GM18502 (cell line): ENCODE measurements around the gene SH3RF3.

ENCODE experiments used
- ATAC-seq: cut with Tn5 transposase; IDR thresholded peaks from one replicate; pipeline ENCODE4 v1.9.1; 2021; ENCODE audit warnings: mild to moderate bottlenecking; ENCODE audit not compliant: unreplicated experiment, poor library complexity

SH3RF3 gene

GRCh38 chr2:109472974-109473373, 344.0 kb downstream of the SH3RF3 start:
- no peak for ATAC-seq

DNA sequence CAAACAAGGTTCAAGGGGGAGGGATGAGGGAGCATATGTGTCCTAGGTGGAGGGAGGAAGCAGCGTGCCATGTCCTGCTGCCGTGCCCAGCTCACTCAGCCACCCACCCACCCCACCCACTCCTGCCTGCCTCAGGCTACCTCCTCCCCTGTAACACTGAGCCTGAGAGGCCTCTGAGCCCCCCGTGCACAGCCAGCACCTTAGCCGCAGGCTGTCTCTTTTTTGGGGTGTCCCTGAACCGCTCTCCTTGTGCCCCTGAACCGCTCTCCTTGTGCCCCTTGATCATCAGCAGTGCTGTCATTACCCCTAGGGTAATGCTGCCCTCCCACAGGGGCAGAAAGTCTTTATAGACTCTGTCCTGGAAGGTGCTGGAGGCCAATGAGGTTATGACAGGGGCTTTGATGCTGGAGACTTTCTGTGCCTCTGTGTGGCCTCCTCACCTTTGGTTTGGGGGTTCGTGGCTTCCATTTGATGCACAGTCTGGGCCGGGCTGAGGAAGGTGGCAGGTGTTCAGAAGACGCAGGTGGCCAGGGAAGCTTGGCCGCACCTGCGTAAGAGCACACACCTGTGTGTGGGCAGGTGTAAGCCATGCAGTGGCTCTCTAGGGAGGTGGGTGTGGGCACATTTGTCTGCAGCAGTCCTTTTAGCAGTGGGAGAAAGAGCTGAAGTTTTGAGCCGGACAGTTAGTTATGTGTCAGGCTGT, 344.8 kb downstream of the SH3RF3 start:
- ATAC-seq = no peak

DNA sequence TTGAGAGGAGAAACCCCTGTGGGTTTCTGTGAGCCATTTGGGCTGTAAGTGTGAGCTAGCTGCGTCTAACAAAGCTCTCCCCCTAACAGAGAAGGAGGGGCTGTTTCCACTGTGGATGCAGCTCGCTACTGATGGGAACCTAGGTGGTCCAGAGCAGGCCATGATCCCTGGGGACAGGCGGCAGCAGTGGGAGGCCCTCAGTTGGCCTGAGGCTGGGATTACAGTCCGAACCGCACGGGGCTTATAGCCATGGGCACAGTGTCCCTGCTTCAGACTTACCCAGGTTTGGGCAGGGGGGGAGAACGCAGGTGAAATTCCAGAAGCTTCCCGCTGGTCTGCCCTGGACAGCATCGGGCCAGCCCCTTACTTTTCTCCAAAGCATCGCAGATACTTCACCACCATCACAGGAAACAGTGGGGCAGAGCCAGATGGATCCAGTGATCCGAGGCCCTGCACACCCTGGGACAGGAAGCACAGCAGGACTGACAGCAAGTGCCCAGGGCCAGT, 345.4 kb downstream of the SH3RF3 start:
- ATAC-seq = no peak

GRCh38 chr2:109475531-109476210, 346.7 kb downstream of the SH3RF3 start:
- ATAC-seq = no peak

DNA sequence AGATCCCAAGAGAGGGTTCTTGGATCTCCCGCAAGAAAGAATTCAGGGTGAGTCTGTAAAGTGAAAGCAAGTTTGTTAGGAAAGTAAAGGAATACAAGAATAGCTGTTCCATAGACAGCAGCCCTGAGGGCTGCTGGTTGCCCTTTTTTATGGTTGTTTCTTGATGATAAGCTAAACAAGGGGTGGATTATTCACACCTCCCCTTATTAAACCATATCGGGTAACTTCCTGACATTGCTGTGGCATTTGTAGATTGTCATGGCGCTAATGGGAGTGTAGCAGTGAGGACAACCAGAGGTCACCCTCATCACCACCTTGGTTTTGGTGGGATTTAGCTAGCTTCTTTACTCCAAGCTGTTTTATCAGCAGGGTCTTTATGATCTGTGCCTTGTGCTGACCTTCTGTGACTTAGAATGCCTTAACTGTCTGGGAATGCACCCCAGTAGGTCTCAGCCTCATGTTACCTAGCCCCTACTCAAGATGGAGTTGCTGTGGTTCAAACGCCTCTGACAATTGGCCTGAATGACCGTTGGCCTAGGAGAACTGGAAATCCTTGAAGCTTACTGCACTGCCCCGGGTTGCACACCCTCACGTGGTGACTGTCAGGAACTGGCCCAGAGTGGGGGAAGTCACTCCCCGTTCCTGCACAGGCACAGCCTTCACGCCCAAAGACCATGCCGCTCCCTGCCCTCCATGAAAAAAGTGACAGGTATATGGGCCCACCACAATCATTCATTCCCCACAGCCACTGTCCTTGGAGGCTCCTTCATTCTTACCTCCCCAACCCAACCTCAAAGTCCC, 347.8 kb downstream of the SH3RF3 start:
- no peak for ATAC-seq

GRCh38 chr2:109478906-109479493, 350.0 kb downstream of the SH3RF3 start:
- ATAC-seq = no peak

GRCh38 chr2:109479804-109480203, 350.8 kb downstream of the SH3RF3 start:
- ATAC-seq = no peak

DNA sequence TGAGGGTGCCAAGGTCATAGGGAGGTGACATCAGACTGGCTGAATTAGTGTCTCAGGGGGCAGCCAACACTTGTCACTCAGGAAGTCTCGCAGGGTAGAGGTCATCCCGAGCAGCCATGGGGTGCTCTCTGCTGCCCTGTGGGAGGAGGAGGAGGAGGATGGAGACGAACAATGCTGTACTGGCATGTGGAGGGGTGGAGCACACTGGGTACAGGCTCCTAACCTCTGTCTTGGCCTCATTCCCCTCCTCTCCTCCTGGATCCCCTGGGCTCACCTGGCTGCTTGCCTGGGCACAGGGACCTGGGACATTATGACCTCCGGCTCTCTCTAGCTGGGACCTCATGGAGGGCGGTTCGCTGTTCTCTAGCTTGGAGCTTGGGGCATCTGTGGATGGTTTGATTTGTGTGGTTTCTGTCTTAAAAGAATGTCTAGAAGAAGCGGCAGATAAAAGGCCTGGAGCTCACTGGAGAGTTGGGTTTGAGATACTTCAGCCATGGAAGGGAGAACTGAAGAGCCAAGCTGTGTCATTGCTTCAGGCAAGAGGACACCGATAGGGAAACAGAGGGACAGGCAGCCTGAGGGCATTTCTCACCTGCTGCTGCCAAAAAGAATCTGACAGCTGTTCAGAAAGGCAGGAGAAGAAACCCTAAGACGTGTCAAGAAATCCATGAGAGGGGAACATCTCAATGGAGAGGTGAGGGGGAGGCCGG, 351.6 kb downstream of the SH3RF3 start:
- no peak for ATAC-seq

GRCh38 chr2:109481196-109481555, 352.2 kb downstream of the SH3RF3 start:
- no peak for ATAC-seq

GRCh38 chr2:109481599-109481998, 352.6 kb downstream of the SH3RF3 start:
- ATAC-seq = no peak

GRCh38 chr2:109482361-109482861, 353.4 kb downstream of the SH3RF3 start:
- ATAC-seq = no peak

DNA sequence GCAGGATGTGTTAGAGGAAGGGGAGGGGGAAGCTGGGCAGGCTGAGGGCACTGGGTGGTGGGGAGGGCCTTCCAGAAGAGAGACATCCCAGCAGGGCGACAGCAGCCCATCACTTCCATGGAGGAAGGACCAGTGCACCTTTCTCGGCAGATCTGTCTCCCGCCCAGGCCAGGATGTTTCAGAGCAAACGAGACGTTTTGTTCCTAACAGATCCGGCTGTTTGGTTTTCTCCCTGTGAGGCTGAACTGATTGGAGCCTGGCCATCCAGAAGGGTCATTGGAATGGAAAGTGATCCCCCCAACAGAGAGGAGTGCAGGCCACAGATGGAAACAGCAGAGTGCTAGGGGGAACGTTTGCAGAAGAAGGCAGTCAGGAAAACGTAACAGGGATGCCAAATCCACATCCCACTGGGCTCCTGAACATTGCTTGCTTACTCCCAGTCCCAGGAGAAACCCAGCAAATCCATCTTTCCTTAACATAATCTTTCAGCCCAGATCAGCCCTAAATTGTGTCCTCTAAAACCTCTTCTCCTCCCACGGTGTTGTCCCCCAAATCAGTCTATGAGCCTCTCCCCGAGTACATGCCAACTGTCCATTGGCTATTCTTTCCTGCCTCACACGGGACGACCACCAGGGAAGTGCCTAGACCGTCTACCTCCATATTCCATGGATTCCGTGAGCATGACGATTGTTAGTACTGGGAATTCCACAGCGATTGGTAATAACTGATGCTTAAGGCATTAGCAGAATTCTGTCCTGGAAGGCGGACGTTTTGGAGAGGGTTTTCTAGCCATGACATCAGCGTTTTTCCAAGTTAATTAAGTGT, 357.9 kb downstream of the SH3RF3 start:
- no peak for ATAC-seq

DNA sequence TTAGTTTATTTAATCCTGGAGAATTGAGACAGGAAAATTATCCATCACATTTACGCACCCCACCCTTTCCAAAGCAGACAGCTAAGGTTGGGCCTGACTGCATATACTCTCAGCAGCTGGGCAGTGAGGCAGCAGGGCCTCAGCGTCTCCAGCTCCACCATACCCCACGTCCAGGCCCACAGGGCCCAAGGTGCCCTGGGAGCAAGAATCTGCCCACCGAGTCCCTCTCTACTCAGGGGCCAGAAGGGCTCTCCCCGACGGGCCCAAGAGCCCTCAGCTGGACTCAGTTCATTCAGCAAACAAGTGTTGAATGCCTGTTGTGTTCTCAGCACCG, 358.5 kb downstream of the SH3RF3 start:
- ATAC-seq = no peak

- ATAC-seq = no peak
Observed at GRCh38 chr2:109487871-109488655, 359.1 kb downstream of the SH3RF3 start.

DNA sequence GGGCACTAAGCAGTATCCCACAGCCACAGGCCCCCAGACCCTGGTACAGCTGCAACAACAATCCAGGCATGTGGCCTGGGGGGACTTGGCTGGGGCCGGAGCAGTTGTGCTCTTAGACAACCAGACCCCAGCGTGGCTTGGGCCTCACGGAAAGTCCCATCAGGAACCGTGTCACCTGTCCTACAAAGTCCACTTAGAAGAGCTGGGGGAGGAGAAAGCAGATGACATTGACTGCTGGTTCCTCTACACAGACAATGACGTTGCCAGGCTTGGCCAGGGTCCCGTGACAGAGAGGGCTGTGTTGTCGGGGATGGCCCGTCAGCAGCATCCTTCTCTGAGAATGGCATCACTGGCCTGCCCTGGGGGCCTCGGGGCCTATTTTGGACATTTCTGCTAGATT, 360.3 kb downstream of the SH3RF3 start:
- ATAC-seq = no peak

DNA sequence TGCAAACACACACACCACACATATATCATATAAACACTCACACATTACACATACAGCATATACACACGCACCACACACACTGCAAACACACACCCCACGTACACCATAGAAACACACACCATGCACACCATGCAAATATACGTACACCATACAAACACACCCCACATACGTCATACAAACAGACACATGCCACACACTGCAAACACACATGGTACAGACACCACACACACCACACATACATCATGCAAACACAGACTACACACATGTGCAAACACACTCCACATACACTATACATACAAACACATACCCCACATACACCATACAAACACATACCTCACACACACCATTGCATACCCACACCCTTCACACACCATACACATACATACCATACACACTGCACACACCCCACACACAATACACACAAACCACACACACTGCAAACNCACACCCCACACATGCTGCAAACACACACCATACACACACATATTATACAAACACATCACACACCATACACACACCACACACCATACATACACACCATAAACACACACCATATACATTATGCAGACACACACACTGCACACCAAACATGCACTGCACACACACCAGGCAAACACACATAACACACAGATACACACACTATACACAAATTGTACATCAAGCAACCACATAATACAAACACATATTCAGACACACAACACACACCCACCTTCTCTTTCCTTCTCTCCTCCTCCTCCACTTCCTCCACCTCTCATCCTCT, 364.4 kb downstream of the SH3RF3 start:
- ATAC-seq = no peak

- no peak for ATAC-seq
Observed at GRCh38 chr2:109494351-109494750, 365.3 kb downstream of the SH3RF3 start.

GRCh38 chr2:109497463-109497862, 368.5 kb downstream of the SH3RF3 start:
- no peak for ATAC-seq
